NCI-H2081 (cell line): Measurements from ENCODE around the gene CROCC.

Source experiments
- DNase-seq, 2 experiments: peaks; one replicate each; lab custom pipeline; 2025; lab: John Stamatoyannopoulos, UW

CROCC gene

GRCh38 chr1:16984717-16985116 is 63.0 kb downstream of the CROCC start:
- DNase-seq: peak in 1 of 2 experiments; percentile 13

DNA sequence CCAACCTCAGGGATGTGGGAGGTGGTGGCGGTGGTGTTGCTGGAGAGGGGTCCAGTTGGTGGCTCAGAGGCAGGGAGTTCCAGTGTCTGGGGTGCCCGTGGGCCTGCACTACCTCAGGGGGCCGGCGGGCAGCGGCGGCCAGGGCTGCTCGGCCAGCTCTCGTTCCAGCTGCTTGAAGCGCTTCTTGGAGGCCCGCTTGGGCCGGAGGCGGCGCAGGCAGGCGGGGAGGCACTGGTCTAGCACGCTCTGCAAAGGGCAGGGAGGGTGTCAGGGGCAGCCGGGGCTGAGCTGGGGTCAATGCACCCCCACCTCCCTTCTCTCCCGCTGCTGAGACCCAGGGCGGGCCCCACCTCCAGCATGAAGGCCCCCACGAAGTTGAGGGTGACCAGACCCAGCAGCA is 64.4 kb downstream of the CROCC start:
- no peak for DNase-seq

GRCh38 chr1:16986560-16986959 is 64.8 kb downstream of the CROCC start:
- DNase-seq: no peak

GRCh38 chr1:16986962-16987361 is 65.2 kb downstream of the CROCC start:
- DNase-seq: no peak

DNA sequence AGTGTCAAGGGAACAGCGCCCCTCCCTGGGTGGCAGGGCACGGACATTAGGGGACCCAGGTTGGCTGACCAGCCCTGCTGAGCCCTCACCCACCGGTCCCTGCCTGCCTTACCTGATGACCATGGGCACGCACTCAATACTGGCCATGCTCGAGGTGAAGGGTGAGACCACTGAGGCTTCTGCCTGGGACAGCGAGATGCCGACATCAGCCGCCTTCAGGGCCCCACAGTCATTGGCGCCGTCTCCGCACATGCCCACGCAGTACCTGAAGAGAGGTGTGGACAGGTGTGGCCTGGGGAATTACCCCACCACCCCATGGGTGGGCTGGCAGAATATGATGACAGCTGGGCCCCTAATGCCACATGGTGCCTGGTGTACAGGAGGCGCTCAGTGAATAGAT is 66.5 kb downstream of the CROCC start:
- no peak for DNase-seq

DNA sequence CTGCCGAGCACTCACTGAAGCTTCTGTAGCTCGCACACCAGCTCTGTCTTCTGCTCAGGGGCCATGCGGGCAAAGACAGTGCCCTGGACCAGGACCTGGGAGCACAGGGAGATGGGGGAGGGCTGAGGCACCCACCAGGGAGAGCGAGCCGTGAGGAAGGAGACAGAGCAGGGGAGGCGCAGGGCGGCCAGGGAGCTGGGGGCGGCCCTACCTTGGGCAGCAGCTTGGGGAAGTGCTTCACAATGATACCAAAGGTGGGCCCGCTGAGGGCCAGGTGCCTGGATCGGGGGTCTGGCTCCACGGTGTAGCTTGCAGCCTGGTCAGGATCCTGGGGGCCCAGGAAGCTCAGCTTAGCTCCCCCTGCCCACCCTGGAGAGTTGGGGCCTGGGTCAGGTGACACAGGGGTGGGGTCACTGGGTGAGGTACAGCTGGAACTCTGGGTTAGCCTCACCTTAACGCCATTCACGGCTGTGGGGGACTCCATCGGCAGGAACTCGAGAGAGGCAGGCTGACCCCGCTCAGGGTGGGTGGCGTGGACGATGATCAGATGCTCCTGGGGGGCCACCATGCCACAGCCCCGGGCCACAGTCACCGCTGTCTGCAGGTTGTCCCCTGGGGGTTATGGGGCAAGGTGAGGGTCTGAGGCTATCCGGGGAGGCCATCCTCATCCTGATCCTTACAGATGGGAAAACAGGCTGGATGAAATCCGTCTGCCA is 68.1 kb downstream of the CROCC start:
- DNase-seq: no peak

DNA sequence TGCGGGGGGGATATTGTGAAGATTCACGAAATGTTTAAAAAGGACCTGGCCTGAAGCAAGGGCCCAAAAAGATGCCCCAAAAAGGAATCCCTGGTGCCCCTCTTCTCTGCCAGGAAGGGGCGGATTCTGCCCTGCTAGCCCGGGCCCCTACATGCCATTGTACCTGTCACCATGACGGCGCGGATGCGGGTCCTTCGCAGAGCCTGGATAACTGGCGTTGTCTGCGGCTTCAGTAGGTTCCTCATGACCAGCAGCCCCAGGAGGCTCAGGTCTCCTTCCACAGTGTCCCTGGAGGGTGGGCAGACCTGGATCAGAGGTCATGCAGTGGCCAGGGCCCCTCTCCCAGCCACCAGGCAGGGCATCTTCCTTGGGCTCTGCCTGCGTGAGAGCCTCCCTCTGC is 69.8 kb downstream of the CROCC start:
- DNase-seq: no peak

DNA sequence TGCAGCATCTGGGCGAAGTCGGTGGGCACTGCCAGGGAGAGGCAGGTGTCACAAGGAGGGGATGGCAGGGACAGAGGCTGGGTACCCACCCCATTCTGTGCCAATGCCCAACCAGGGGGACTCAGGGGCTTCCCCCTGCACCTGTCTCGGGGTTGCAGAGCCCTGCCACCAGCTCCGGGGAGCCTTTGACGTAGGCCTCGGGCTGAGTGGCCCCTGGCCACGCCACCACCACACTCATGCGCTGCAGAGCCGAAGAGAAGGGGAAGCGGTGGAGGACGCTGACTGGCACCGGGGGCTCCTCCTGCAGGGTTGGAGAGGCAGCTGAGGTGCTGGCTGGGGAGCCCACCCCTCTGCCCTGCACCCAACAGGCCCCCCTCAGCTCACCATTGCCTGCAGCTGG is 70.4 kb downstream of the CROCC start:
- no peak for DNase-seq

DNA sequence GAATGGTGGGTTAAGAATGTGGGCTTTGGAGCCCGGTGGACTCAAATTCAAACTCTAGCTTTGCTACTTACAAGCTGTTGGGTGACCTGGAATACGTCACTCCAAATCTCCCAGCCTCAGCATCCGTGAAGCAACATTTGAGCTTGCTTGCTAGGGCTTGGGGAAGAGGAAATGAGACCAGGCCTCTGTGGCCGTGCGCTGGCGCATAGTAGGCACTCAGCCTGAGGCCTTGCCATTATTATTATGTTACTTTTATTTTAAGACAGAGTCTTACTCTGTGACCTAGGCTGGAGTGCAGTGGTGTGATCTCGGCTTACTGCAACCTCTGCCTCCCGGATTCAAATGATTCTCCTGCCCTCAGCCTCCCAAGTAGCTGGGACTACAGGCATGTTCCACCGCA is 70.9 kb downstream of the CROCC start:
- DNase-seq: no peak

GRCh38 chr1:16993521-16994038 is 71.8 kb downstream of the CROCC start:
- DNase-seq: no peak

GRCh38 chr1:16996845-16997244 is 75.1 kb downstream of the CROCC start:
- DNase-seq: no peak

DNA sequence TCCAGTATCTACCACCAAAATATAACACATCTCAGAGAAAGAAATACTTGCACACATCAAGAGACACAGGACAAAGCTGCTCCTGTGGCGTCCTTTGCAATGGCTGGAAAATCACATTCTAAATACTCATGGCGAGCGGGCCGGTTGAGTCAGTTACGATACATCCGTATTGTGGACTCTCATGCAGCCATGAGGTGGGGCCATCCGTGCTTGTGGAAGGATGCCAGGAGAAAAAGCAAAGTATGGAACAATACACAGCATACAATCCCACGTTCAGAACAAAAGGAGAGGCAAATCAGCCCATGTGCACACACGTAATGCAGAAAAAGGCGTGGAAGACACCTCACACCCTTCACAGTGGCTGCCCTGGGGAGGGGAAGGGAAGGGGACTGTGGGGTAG is 76.9 kb downstream of the CROCC start:
- DNase-seq: no peak

DNA sequence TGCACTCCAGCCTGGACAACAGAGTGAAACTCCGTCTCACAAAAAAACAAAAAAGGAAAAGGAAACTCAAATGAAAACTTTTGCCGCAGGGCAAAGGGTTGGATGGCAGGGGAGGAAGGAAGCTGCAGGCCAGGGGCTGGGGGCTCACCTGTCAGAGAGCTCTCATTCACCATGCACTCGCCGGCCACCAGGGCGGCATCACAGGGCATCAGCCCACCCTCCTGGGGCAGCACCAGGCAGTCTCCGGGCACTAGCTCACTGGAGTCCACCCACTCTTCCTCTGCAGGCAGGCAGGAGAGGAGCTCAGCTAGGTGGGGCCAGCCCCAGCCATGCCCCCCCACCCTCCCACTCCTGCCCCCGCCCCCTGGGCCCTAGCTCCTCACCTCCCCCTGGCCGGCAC is 78.1 kb downstream of the CROCC start:
- DNase-seq: no peak

- no peak for DNase-seq
Observed at GRCh38 chr1:17001760-17002523, 80.2 kb downstream of the CROCC start.

GRCh38 chr1:17002524-17002902 is 80.8 kb downstream of the CROCC start:
- no peak for DNase-seq

GRCh38 chr1:17004466-17005364 is 83.0 kb downstream of the CROCC start:
- no peak for DNase-seq

DNA sequence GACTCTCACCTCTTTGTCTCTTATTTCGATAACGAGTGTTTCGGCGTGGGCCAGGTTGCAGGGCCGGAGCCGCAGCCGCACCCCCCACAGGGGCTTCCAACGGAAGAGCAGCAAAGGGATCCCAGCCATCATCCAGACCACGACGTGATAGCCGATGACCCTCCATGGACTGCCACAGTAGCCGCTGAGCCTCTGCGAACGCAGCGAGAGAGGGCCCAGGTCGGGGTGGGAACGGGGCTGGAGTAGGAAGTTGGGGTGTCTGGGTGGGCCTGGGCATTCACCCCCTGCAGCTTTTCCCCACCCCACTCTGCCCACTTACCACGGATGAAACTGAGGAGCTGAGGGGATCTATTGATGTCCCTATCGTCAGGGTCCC is 83.6 kb downstream of the CROCC start:
- DNase-seq: no peak

- DNase-seq: no peak
Observed at GRCh38 chr1:17007121-17007520, 85.4 kb downstream of the CROCC start.

DNA sequence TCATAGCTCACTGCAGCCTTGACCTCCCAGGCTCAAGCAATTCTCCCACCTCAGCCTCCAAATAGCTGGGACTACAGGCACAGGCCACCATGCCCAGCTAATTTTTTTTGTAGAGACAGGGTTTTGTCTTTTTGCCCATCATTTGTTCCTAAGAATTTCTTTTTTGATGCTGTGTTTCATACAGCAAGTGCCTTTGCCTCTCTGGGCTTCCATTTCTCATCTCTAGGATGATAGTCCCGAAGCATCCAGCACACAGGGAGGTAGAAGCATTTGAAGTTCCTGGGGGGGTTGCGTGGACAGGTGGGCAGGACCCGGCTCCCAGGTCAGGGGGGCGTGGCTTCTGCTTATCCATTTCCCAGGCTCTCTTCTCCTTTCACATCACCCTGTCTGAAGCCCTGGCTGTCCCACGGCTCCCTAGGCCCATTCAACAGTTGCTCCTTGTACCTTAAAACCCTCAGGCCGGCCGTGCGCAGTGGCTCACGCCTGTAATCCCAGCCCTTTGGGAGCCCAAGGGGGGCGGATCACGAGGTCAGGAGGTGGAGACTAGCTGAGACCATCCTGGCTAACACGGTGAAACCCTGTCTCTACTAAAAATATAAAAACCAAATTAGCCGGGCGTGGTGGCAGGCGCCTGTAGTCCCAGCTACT is 86.6 kb downstream of the CROCC start:
- DNase-seq: no peak

GRCh38 chr1:17009706-17010105 is 88.0 kb downstream of the CROCC start:
- no peak for DNase-seq

- DNase-seq: no peak
Observed at GRCh38 chr1:17011092-17011438, 89.3 kb downstream of the CROCC start.
